ENCODE measurements around the gene ITPR3. TPM values are rescaled to one million over a fixed set of nuclear protein-coding genes. Genes with fewer than 3 reads are reported as not detected.
A peak's percentile ranks its signal among the peaks of the same experiment; 100 is the strongest.

Gene ITPR3
- total and polyA plus RNA-seq, 3 donors from 2014 or later: 58.2 to 146 (median 80.3) TPM

DNA sequence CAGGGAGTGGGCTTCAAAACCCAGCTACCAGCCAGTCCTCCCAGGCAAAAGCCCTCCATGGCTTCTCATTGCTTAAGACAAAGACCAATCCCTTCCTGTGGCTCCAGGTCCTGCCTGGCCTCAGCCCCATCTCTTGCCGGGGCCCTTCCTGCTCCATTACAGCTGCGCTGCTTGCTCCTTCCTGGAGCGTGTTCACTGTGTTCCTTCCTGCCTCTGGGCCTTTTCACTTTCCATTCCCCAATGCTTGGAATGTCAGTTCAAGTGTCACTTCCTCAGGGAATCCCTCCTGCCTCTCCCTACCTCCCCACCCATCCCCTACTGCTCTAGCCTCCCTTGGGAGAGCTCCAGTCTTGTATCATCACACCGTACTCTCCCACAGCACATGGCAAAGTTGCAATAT, 11.1 kb upstream of the ITPR3 start:
- TF ChIP-seq POLR2A (IDR thresholded peaks at IDR 0.05): no peak
- TF ChIP-seq, protein P1, sequence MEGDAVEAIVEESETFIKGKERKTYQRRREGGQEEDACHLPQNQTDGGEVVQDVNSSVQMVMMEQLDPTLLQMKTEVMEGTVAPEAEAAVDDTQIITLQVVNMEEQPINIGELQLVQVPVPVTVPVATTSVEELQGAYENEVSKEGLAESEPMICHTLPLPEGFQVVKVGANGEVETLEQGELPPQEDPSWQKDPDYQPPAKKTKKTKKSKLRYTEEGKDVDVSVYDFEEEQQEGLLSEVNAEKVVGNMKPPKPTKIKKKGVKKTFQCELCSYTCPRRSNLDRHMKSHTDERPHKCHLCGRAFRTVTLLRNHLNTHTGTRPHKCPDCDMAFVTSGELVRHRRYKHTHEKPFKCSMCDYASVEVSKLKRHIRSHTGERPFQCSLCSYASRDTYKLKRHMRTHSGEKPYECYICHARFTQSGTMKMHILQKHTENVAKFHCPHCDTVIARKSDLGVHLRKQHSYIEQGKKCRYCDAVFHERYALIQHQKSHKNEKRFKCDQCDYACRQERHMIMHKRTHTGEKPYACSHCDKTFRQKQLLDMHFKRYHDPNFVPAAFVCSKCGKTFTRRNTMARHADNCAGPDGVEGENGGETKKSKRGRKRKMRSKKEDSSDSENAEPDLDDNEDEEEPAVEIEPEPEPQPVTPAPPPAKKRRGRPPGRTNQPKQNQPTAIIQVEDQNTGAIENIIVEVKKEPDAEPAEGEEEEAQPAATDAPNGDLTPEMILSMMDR (IDR thresholded peaks at IDR 0.05): no peak
- WGBS, 2 donors: 60 to 62% methylated on average over 4 of the region's 4 CpGs
- Histone ChIP-seq H3K4me3 (no peak overlapping the region), H3K9me3 (no peaks in the 10 kb centered on the region), H3K27ac (peak overlapping the region in 1 of 2 donors; percentile 63), H3K27me3 (no peaks in the 10 kb centered on the region), H3K36me3 (ENCODE audit: low read depth, missing control alignments) (no peaks in the 10 kb centered on the region), H3K4me1 (peaks cover 61% of the 10 kb centered on the region)
- DNase-seq: no peak
- intact Hi-C loops (cut with DNase I; ENCODE audit: low total_unique reads): no loop called here

DNA sequence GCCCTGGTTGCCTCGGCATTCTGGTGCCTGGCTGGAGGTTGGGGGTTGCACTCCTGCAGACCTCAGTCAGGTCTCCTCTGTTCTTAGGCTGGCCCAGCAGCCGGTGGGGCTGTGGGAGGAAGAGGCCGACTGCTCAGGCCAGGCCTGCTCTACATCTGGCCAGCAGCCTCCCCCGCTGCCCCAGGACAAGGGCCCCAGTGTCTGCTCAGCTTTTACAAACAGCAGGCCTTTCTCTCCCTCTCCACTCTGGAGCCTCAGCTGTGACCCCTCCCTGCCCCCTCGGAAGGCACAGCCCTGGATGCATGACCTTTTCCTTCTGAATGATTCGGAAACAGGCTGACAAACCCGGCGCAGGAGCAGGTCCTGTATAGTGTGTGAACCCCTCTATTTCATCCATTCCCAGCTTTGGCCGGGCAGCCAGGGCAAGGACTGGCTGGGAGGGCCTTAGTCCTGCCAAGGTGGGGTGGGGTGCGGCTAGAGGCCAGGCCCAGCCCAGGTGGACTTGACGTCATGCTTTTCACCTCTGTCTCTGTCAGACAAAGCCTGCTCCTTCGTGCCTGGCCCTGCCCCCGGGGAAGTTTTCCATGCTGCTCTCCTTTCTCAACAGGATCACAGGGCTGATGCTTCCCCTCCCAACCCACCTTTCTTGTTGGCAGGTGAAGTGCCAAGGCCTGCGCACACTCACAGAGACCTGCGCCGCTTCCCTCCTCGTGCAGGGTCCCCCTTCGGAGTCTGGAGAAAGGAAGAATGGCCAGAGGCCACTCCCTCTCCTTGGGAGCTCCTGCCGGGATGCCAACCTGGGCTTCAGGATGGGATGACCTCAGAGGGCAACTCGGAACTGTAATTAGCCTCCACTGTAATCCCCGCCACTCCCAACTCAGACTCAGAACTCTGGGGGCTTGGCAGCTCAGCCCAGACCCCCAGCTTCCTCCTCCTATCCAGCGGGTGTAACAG, 10.1 kb upstream of the ITPR3 start:
- Histone ChIP-seq H3K27me3 (no peaks in the 10 kb centered on the region), H3K36me3 (ENCODE audit: low read depth, missing control alignments) (no peaks in the 10 kb centered on the region), H3K4me1 (peaks cover 61% of the 10 kb centered on the region), H3K4me3 (no peak overlapping the region), H3K9me3 (no peaks in the 10 kb centered on the region), H3K27ac (peak overlapping the region in 1 of 2 donors; percentile 63)
- TF ChIP-seq, protein P1 (IDR thresholded peaks at IDR 0.05): no peak
- no peak for TF ChIP-seq POLR2A (IDR thresholded peaks at IDR 0.05)
- intact Hi-C loops (cut with DNase I; ENCODE audit: low total_unique reads): no loop called here
- peak; percentile 90 for DNase-seq
- 56 to 62% methylated on average over 17 to 22 of the region's 22 CpGs for WGBS, 2 donors

DNA sequence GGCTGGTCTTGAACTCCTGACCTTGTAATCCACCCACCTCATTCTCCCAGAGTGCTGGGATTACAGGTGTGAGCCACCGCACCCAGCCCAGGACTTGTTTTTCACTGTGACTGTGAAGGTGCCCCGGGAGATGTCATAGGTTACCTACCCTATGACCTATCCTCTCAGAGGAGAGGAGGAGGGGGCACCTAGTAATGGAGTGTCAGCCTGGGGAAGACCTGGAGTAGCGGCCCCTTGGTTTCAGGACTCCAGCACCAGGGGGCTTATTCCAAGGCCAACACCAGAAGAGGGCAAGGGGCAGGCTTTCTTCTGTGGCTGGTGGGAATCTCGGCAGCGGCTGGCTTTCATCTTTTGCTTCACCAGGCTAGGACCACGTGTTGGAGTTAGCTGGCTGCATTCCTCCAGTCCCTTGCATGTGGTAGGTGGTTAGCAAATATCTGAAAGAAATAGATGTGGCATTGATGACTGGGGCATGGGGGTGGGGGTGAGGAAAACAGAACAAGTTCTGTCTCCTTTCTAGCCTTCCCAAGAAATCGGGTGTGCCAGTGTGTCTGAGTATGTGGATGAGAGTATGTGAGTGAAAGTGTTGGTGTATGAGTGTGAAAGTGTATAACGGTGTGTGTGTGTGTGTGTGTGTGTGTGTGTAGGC, 7.9 kb upstream of the ITPR3 start:
- no peak overlapping the region for H3K4me3 ChIP-seq
- intact Hi-C loops (cut with DNase I; ENCODE audit: low total_unique reads): no loop called here
- no peaks in the 10 kb centered on the region for H3K36me3 ChIP-seq (ENCODE audit: low read depth, missing control alignments)
- TF ChIP-seq, protein P1 (IDR thresholded peaks at IDR 0.05): no peak
- no peak for TF ChIP-seq POLR2A (IDR thresholded peaks at IDR 0.05)
- H3K9me3 ChIP-seq: no peaks in the 10 kb centered on the region
- H3K4me1 ChIP-seq: peaks cover 43% of the 10 kb centered on the region
- no peak overlapping the region for H3K27ac ChIP-seq
- 84 to 86% methylated on average over 7 to 8 of the region's 8 CpGs for WGBS, 2 donors
- H3K27me3 ChIP-seq: no peaks in the 10 kb centered on the region
- no peak for DNase-seq

DNA sequence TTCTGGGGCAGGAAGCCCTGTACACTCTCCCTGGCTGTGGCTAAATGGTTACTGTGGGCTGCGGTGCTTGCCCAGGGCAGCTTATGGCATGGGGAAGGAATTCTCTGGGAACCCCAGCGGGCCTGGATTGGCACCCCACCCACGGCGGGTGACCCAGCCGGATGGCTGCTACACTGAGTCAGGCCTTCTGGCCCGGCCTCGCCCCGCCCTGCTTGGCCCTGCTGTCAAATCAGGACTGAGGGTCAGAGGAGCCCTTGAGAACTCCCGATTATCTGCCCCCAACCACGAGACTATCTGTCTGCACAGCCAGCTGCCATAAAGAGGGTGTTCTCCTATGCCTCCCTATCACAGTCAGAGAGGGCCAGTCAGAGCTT, 7.3 kb upstream of the ITPR3 start:
- H3K27ac ChIP-seq: no peak overlapping the region
- no peak for DNase-seq
- H3K27me3 ChIP-seq: no peaks in the 10 kb centered on the region
- intact Hi-C loops (cut with DNase I; ENCODE audit: low total_unique reads): no loop called here
- WGBS, 2 donors: 76 to 81% methylated on average over 7 to 9 of the region's 10 CpGs
- H3K9me3 ChIP-seq: no peaks in the 10 kb centered on the region
- H3K4me3 ChIP-seq: no peak overlapping the region
- TF ChIP-seq POLR2A (IDR thresholded peaks at IDR 0.05): no peak
- TF ChIP-seq, protein P1 (IDR thresholded peaks at IDR 0.05): no peak
- H3K36me3 ChIP-seq (ENCODE audit: low read depth, missing control alignments): no peaks in the 10 kb centered on the region
- H3K4me1 ChIP-seq: peaks cover 38% of the 10 kb centered on the region
